Cardiac muscle cell (in vitro differentiated cells and primary cell): ENCODE data around the gene RRAS2. TPM values are rescaled to one million over a fixed set of nuclear protein-coding genes. Genes with fewer than 3 reads are reported as not detected.
"Not testable (repeated sequence)": the region's sequence is repeated elsewhere in the genome, so short reads cannot be mapped to it uniquely, and the experiment has no call there.

Experiments used
- DNase-seq, 2 donors: peaks; one replicate each; pipeline versions ENCODE4 v3.0.0 to v3.0.0-alpha.2; 2010 to 2017; ENCODE audit warnings: low read depth in 1 of 2, low spot score in 1 of 2
- H3K27ac ChIP-seq: fragments of 200-600 bp; sonication (generic); 2 replicates; pipeline ENCODE4 v1.5.1; 2016
- H3K27me3 ChIP-seq: fragments of 200-600 bp; sonication (generic); 2 replicates; pipeline ENCODE4 v1.6.0; 2016; ENCODE audit warnings: control low read depth
- H3K36me3 ChIP-seq: fragments of 200-600 bp; sonication (generic); 2 replicates; pipeline ENCODE4 v1.5.1; 2016; ENCODE audit warnings: control low read depth
- H3K4me1 ChIP-seq: fragments of 200-600 bp; sonication (generic); 2 replicates; pipeline ENCODE4 v1.8.1; 2017; ENCODE audit warnings: low read depth, mild to moderate bottlenecking, mixed run types
- H3K4me3 ChIP-seq: fragments of 200-600 bp; sonication (generic); 2 replicates; pipeline ENCODE4 v1.5.1; 2016; ENCODE audit warnings: mild to moderate bottlenecking
- H3K9me3 ChIP-seq: fragments of 200-600 bp; sonication (generic); 2 replicates; pipeline ENCODE4 v1.5.1; 2017; ENCODE audit warnings: low read depth, mild to moderate bottlenecking, control low read depth
- polyA plus RNA-seq: library from polyadenylated mRNA; unstranded; fragments of >200 nt; fragmentation: Nextera tagmentation; extraction: Ambion mirVana; gene quantifications from 2 replicates; pipeline ENCODE4 v1.2.1, GENCODE V29; 2016
- total RNA-seq: library from RNA; depleted of rRNA; stranded (reverse); fragments of >200 nt; gene quantifications from 2 replicates; pipeline ENCODE4 v1.2.3, GENCODE V29; 2016
- TF ChIP-seq, protein P1 (sequence below): IDR thresholded peaks from 2 replicates; pipeline ENCODE4 v1.5.1; 2012; ENCODE audit warnings: low read depth, mild to moderate bottlenecking, low read length

Gene RRAS2
- total RNA-seq (67.8 and 74.4 TPM in 2 replicates), polyA plus RNA-seq (72.3 and 75.9 TPM in 2 replicates)

DNA sequence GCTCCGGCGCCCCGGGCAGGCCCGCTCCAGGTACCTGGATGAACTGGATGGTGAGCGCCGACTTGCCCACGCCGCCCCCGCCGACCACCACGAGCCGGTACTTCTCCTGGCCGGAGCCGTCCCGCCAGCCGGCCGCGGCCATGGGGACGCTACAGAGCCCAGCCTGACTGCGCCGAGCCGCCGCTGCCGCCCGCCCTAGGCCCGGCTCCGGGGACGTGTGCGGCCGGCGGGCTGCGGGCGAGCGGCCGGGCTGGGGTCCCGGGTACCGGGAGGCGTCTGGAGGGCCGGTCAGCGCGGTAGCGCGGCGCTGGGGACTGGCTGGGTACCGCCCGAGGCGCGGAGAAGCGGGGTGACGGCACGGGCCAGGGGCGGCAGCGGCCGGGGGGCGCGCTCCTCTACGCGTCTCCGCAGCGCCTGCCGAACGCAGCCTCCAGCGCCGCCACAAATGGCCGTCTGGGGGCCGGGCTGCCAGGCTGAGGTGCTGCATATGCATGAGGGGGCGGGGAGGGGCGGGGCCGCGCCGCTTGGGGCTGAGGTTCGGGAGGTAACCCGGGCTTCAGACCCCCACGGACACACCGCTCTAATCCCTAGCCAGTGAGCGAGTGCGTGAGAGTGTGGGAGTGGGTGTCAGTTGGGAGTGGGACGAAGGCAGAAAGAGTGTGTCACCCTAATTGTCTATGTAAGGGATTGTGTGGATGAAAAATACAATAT is at the start of gene RRAS2:
TSS of gene RRAS2 (minus strand) at position 455 of the 711 bp plus-strand sequence. CDS start at position 142, 313 bp downstream.
- no peaks in the 10 kb centered on the region for H3K9me3 ChIP-seq
- peaks cover 4% of the 10 kb centered on the region for H3K4me1 ChIP-seq
- peak within 1 kb of the TSS; percentile 68 for H3K4me3 ChIP-seq
- TF ChIP-seq, protein P1, sequence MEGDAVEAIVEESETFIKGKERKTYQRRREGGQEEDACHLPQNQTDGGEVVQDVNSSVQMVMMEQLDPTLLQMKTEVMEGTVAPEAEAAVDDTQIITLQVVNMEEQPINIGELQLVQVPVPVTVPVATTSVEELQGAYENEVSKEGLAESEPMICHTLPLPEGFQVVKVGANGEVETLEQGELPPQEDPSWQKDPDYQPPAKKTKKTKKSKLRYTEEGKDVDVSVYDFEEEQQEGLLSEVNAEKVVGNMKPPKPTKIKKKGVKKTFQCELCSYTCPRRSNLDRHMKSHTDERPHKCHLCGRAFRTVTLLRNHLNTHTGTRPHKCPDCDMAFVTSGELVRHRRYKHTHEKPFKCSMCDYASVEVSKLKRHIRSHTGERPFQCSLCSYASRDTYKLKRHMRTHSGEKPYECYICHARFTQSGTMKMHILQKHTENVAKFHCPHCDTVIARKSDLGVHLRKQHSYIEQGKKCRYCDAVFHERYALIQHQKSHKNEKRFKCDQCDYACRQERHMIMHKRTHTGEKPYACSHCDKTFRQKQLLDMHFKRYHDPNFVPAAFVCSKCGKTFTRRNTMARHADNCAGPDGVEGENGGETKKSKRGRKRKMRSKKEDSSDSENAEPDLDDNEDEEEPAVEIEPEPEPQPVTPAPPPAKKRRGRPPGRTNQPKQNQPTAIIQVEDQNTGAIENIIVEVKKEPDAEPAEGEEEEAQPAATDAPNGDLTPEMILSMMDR, result peak; percentile 2
- H3K27me3 ChIP-seq, result no peaks in the 10 kb centered on the region
- H3K27ac ChIP-seq, result peak within 1 kb of the TSS; percentile 99
- peak; percentile 83 to 90 for DNase-seq
- H3K36me3 ChIP-seq, result no peaks in the 10 kb centered on the region

DNA sequence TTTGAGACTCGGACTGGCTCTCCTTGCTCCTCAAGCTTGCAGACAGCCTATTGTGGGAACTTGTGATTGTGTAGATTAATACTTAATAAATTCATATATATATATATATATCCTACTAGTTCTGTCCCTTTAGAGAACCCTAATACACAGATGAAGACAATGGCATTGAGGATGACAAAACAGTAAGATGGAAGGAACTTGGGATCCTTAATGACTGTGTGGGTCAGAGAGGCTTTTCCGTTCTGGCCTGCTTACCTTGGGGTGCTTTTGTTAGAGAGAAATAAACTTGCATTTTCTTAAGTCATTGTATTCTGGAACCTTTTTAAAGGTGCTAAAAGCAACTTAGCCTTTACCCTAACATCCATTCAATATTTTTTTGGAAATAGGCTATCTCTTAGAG is 49.6 kb upstream of the RRAS2 start:
- H3K27ac ChIP-seq, result no peak overlapping the region
- H3K9me3 ChIP-seq, result no peaks in the 10 kb centered on the region
- no peak for DNase-seq
- no peaks in the 10 kb centered on the region for H3K36me3 ChIP-seq
- TF ChIP-seq, protein P1, result no peak
- H3K4me3 ChIP-seq, result no peak overlapping the region
- no peaks in the 10 kb centered on the region for H3K27me3 ChIP-seq
- no peaks in the 10 kb centered on the region for H3K4me1 ChIP-seq

GRCh38 chr11:14406116-14406515 is 47.1 kb upstream of the RRAS2 start:
- not testable (repeated sequence) for H3K36me3 ChIP-seq, H3K4me1 ChIP-seq, H3K27me3 ChIP-seq, H3K27ac ChIP-seq, H3K9me3 ChIP-seq, H3K4me3 ChIP-seq
- DNase-seq, result peak in 1 of 2 donors; percentile 22

- H3K4me3 ChIP-seq, H3K27me3 ChIP-seq, DNase-seq, H3K9me3 ChIP-seq, H3K4me1 ChIP-seq, H3K36me3 ChIP-seq, H3K27ac ChIP-seq: not testable (repeated sequence)
Measured at GRCh38 chr11:14403528-14403927, 44.5 kb upstream of the RRAS2 start.

DNA sequence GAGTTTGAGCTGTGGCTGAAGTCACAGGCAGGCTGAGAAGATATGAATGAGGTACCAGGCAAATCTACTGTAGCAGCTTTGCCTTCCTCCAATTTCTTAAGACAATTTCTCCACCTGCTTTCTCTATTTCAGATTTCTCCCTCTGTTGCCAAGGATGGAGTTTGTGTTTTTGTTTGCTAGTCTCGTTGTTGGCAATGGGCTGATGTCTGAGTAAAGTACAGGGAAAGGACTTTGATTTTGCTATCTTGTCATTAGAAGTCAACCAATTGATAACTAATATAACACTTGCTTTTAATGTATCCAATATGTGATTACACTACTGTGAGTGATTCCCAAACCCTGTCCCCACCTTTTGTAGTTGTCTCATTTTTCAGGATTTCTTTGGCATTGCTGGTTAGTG is 40.1 kb upstream of the RRAS2 start:
- no peaks in the 10 kb centered on the region for H3K27me3 ChIP-seq
- H3K36me3 ChIP-seq, result no peaks in the 10 kb centered on the region
- DNase-seq, result no peak
- H3K4me1 ChIP-seq, result no peaks in the 10 kb centered on the region
- no peaks in the 10 kb centered on the region for H3K9me3 ChIP-seq
- TF ChIP-seq, protein P1, result no peak
- H3K27ac ChIP-seq, result no peak overlapping the region
- H3K4me3 ChIP-seq, result no peak overlapping the region

- no peaks in the 10 kb centered on the region for H3K27me3 ChIP-seq
- TF ChIP-seq, protein P1, result no peak
- no peaks in the 10 kb centered on the region for H3K4me1 ChIP-seq
- H3K4me3 ChIP-seq, result no peak overlapping the region
- no peaks in the 10 kb centered on the region for H3K9me3 ChIP-seq
- no peak for DNase-seq
- no peaks in the 10 kb centered on the region for H3K36me3 ChIP-seq
- H3K27ac ChIP-seq, result no peak overlapping the region
Measured at GRCh38 chr11:14396273-14396672, 37.3 kb upstream of the RRAS2 start.
